Thyroid gland (tissue), 4 donors: ENCODE measurements around the gene PKIG. TPM values are rescaled to one million over a fixed set of nuclear protein-coding genes. Genes with fewer than 3 reads are reported as not detected.
A peak's percentile ranks its signal among the peaks of the same experiment; 100 is the strongest.
"Not testable (repeated sequence)": the region's sequence is repeated elsewhere in the genome, so short reads cannot be mapped to it uniquely, and the experiment has no call there.

Experiments used
- DNase-seq, 2 donors: peaks; one replicate each; pipeline ENCODE4 v3.0.0-alpha.2; 2019
- H3K27ac ChIP-seq, 3 donors: fragments of 200-600 bp; sonication (generic); 1 replicate in 2 of 3; 2 replicates in 1 of 3; pipeline ENCODE4 v1.5.1; 2016 to 2019; ENCODE audit warnings: mild to moderate bottlenecking in 1 of 3, moderate library complexity in 1 of 3
- H3K27me3 ChIP-seq: fragments of 200-600 bp; sonication (generic); one replicate; pipeline ENCODE4 v1.5.1; 2019
- H3K36me3 ChIP-seq, 2 donors: fragments of 200-600 bp; sonication (generic); one replicate each; pipeline ENCODE4 v1.5.1; 2016 to 2019
- H3K4me1 ChIP-seq, 2 donors: fragments of 200-600 bp; sonication (generic); one replicate each; pipeline ENCODE4 v1.5.1; 2017 to 2019
- H3K4me3 ChIP-seq, 3 donors: fragments of 200-600 bp; sonication (generic); replicated peaks in 1 of 3; 1 replicate in 2 of 3; 2 replicates in 1 of 3; pipeline ENCODE4 v1.5.1; 2016; ENCODE audit warnings: mild to moderate bottlenecking in 1 of 3
- H3K9me3 ChIP-seq: fragments of 200-600 bp; sonication (generic); one replicate; pipeline ENCODE4 v1.5.1; 2017
- POLR2A ChIP-seq, 2 donors: fragments of 450-650 bp; IDR thresholded peaks; one replicate each; pipeline ENCODE4 v1.6.1; 2017; ENCODE audit warnings: antibody characterized with exemption in 2 of 2, mild to moderate bottlenecking in 2 of 2, moderate library complexity in 1 of 2
- WGBS, 2 donors: methylation state at CpG; one replicate each; pipeline ENCODE4 v1.1.5; 2017; 5-methylcytosine and 5-hydroxymethylcytosine counted together
- intact Hi-C: fragments of 100-400 bp; cut with DNase I; formaldehyde crosslinking; loops from one replicate; pipeline ENCODE4 v1.15.1; 2023
- total RNA-seq, 4 donors: library from RNA; depleted of rRNA; stranded (reverse); fragments of >200 nt; gene quantifications; one replicate each; pipeline ENCODE4 v1.2.3, GENCODE V29; 2016
- TF ChIP-seq, protein P1 (sequence below), 6 experiments: fragments of 200-600 bp in 3 of 6; fragments of 450-650 bp in 3 of 6; sonication (generic) in 3 of 6; IDR thresholded peaks; one replicate each; pipeline ENCODE4 v1.5.1; 2016 to 2019; ENCODE audit warnings: antibody characterized with exemption in 6 of 6, mild to moderate bottlenecking in 2 of 6, inconsistent platforms in 1 of 6, moderate library complexity in 1 of 6

Gene PKIG
- total RNA-seq, 4 donors from 2014 or later, result 108 to 145 (median 111) TPM

DNA sequence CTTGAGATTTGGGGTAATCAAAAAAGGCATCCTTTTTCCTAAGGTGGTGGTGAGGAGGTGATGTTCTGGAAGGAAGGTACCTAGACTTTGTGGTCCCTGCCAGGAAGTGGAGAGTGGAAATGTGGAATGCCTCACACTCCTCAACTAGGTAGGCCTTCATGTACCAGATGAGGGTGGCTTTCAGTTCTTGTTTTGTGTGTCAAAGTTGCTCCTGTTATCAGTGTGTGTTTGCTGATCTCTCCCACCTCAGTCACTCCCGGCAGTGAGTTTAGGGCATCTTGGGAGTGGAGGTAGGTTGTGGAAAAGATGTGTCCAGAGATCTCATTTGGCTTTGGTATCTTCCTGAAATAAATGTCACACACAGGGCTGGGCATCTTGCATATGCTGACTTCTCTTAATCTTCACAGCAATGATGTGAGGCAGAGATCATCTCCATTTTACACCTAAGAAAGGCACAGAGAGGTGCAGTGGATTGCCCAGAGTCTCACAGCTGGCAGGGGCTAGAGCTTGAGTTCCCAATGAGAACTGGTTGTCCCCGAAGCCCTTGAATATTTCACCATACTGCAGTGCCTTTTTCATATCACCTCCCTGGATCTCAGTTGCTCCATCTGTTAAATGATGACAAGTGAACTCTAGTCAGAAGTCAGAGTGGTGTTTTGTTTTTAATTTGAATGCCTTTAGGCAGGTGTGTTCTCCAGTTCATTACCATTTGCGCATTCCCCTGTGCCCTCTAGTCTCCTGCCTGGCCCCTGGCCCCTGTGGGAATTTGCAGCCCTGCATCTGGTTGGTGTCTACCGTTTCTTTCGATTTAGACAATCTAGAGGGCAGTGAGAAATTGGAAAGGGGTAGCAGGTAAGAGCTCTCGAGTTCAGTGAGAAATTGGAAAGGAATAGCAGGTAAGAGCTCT, 2.9 kb downstream of the PKIG start:
- intact Hi-C loops, result no loop called here
- TF ChIP-seq, protein P1, sequence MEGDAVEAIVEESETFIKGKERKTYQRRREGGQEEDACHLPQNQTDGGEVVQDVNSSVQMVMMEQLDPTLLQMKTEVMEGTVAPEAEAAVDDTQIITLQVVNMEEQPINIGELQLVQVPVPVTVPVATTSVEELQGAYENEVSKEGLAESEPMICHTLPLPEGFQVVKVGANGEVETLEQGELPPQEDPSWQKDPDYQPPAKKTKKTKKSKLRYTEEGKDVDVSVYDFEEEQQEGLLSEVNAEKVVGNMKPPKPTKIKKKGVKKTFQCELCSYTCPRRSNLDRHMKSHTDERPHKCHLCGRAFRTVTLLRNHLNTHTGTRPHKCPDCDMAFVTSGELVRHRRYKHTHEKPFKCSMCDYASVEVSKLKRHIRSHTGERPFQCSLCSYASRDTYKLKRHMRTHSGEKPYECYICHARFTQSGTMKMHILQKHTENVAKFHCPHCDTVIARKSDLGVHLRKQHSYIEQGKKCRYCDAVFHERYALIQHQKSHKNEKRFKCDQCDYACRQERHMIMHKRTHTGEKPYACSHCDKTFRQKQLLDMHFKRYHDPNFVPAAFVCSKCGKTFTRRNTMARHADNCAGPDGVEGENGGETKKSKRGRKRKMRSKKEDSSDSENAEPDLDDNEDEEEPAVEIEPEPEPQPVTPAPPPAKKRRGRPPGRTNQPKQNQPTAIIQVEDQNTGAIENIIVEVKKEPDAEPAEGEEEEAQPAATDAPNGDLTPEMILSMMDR (IDR thresholded peaks at IDR 0.05), result no peak
- no peak for TF ChIP-seq POLR2A (IDR thresholded peaks at IDR 0.05)
- Histone ChIP-seq H3K27me3 (no peaks in the 10 kb centered on the region), H3K27ac (peak overlapping the region in 2 of 3 donors; percentile 31 to 38), H3K9me3 (no peaks in the 10 kb centered on the region), H3K36me3 (peaks cover 0 to 4% of the 10 kb centered on the region in 2 donors), H3K4me1 (peaks cover 16 to 35% of the 10 kb centered on the region in 2 donors), H3K4me3 (no peak overlapping the region)
- no peak for DNase-seq
- WGBS, 2 donors, result 53 to 69% methylated on average over 6 of the region's 6 CpGs

DNA sequence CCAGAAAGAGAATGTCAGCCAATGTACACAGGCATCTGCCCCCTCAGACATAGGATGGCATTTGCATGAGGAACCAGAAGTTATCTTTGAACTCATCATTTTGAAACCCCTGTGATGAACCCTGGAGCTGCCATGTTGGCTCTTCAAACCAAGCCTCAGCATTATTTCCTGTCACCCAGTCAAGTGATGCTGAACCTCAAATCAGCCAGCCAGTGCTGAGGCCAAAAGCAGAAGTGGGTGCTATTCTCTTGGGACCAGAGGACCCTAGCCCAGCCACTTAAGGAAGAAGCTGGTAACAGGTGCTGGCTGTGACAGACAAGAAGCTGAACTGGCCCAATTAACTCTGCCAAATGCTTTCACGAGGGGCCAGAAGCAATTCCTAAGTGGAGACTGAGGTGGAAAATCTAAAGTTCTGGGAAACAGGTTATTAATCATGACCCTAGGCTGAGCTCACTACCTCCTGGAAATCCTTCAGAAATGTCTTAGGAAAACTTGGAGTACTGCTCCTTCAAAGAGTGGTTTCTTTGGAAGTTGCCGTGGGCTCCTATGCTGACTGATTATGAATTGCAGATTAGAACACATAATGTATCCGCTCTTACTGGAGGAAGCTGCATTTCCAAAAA, 4.0 kb downstream of the PKIG start:
- intact Hi-C loops, result no loop called here
- H3K27me3 ChIP-seq, result no peaks in the 10 kb centered on the region
- no peak overlapping the region for H3K27ac ChIP-seq
- no peak overlapping the region for H3K4me3 ChIP-seq
- H3K4me1 ChIP-seq, result peaks cover 13 to 31% of the 10 kb centered on the region in 2 donors
- no peak for TF ChIP-seq POLR2A (IDR thresholded peaks at IDR 0.05)
- TF ChIP-seq, protein P1 (IDR thresholded peaks at IDR 0.05), result no peak
- H3K36me3 ChIP-seq, result peaks cover 0 to 10% of the 10 kb centered on the region in 2 donors
- DNase-seq, result no peak
- no peaks in the 10 kb centered on the region for H3K9me3 ChIP-seq
- WGBS, 2 donors, result 84 to 85% methylated on average over 3 of the region's 3 CpGs

DNA sequence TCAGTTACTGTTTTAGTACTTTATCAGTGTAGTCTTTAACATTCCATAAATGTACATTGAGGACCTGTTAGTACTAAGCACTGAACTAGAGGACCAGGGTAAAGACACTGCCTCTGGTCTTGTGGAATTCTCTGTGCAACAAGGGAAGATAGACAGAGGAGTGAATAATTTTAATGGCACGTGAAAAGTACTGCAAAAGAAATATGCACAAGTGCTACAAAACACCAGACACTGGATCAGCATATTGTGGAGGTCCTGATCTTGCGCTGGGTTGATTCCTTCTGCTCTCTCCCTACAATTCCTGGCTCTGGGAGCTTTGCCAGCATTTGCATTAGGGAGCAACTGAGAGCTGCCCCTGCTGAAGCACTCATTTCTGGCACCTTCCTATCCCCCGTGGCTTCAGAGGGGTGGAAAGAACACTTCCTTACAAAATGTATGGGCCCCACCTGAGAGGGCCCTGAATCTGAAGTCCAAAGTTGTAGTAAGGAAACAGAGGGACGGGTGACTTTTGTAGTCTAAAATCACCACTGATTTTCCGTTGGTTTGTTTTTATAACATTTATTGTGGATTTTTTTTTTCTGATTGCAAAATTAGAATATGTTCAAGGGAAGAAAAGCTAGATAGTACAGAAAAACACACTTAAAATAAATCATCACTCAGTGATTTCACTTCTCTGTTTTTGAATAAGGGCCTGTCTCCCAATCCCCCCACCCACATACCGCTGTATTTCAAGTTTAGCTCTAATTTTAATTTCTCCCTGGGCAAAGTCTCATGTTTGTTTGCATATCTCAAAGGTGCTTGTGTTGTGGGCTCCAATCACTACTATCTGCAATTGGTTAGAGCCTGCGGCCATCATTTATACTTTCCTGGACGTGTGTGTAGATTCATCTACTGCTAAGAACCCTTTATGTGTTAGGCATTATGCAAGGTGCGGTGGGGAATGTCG, 4.9 kb downstream of the PKIG start:
- intact Hi-C loops, result no loop called here
- no peak for TF ChIP-seq POLR2A (IDR thresholded peaks at IDR 0.05)
- TF ChIP-seq, protein P1 (IDR thresholded peaks at IDR 0.05), result no peak
- WGBS, 2 donors, result 82% methylated on average over 10 of the region's 10 CpGs
- Histone ChIP-seq H3K27me3 (no peaks in the 10 kb centered on the region), H3K27ac (no peak overlapping the region), H3K4me1 (peaks cover 10 to 25% of the 10 kb centered on the region in 2 donors), H3K36me3 (peaks cover 0 to 16% of the 10 kb centered on the region in 2 donors), H3K4me3 (no peak overlapping the region), H3K9me3 (no peaks in the 10 kb centered on the region)
- DNase-seq, result no peak

DNA sequence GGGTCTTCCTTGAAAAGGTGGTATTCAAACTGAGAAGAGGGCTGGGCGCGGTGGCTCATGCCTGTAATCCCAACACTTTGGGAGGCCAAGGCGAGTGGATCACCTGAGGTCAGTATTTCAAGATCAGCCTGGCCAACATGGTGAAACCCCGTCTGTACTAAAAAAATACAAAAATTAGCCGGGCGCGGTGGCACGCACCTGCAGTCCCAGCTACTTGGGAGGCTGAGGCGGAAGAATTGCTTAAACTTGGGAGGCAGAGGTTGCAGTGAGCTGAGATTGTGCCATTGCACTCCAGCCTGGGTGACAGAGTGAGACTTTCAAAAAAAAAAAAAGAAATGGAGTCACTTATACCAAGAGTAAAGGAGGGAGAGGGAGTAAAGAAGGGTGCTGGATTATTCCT, 5.9 kb downstream of the PKIG start:
- H3K27me3 ChIP-seq, H3K4me3 ChIP-seq, H3K27ac ChIP-seq, DNase-seq, H3K9me3 ChIP-seq, intact Hi-C loops: not testable (repeated sequence)
- peaks cover 10 to 25% of the 10 kb centered on the region in 2 donors for H3K4me1 ChIP-seq
- H3K36me3 ChIP-seq, result peaks cover 0 to 16% of the 10 kb centered on the region in 2 donors
- 96 to 97% methylated on average over 9 of the region's 9 CpGs for WGBS, 2 donors

- no peak for DNase-seq
- Histone ChIP-seq H3K4me1 (peaks cover 10 to 30% of the 10 kb centered on the region in 2 donors), H3K27me3 (no peaks in the 10 kb centered on the region), H3K27ac (no peak overlapping the region), H3K36me3 (peaks cover 0 to 16% of the 10 kb centered on the region in 2 donors), H3K4me3 (no peak overlapping the region), H3K9me3 (no peaks in the 10 kb centered on the region)
- intact Hi-C loops, result no loop called here
- WGBS, 2 donors, result 85 to 89% methylated on average over 4 of the region's 4 CpGs
- TF ChIP-seq POLR2A (IDR thresholded peaks at IDR 0.05), result no peak
- TF ChIP-seq, protein P1 (IDR thresholded peaks at IDR 0.05), result no peak
Measured at GRCh38 chr20:44589537-44589936, 7.2 kb downstream of the PKIG start.
